KOPT-K1 (cell line): ENCODE measurements around the gene ZNF23.

ENCODE experiments used
- H3K27ac ChIP-seq: fragments of 200-600 bp; sonication (generic); 2 replicates; pipeline ENCODE4 v1.5.1; 2016; ENCODE audit warnings: antibody characterized with exemption, mild to moderate bottlenecking, low read depth, low read length; ENCODE audit not compliant: poor library complexity, severe bottlenecking
- H3K36me3 ChIP-seq: fragments of 200-600 bp; sonication (generic); 2 replicates; pipeline ENCODE4 v1.5.1; 2017; ENCODE audit warnings: antibody characterized with exemption, mild to moderate bottlenecking, low read length, moderate library complexity; ENCODE audit not compliant: insufficient read depth
- H3K9me3 ChIP-seq: fragments of 200-600 bp; sonication (generic); 2 replicates; pipeline ENCODE4 v1.5.1; 2017; ENCODE audit warnings: antibody characterized with exemption, low read length, mild to moderate bottlenecking; ENCODE audit not compliant: insufficient read depth, poor library complexity, severe bottlenecking

ZNF23 gene

GRCh38 chr16:71480956-71481355, 18.9 kb upstream of the ZNF23 start:
- Histone ChIP-seq H3K36me3 (no peaks in the 10 kb centered on the region), H3K27ac (no peak overlapping the region), H3K9me3 (no peaks in the 10 kb centered on the region)

GRCh38 chr16:71479420-71479819, 17.4 kb upstream of the ZNF23 start:
- Histone ChIP-seq H3K36me3 (no peaks in the 10 kb centered on the region), H3K27ac (no peak overlapping the region), H3K9me3 (no peaks in the 10 kb centered on the region)

DNA sequence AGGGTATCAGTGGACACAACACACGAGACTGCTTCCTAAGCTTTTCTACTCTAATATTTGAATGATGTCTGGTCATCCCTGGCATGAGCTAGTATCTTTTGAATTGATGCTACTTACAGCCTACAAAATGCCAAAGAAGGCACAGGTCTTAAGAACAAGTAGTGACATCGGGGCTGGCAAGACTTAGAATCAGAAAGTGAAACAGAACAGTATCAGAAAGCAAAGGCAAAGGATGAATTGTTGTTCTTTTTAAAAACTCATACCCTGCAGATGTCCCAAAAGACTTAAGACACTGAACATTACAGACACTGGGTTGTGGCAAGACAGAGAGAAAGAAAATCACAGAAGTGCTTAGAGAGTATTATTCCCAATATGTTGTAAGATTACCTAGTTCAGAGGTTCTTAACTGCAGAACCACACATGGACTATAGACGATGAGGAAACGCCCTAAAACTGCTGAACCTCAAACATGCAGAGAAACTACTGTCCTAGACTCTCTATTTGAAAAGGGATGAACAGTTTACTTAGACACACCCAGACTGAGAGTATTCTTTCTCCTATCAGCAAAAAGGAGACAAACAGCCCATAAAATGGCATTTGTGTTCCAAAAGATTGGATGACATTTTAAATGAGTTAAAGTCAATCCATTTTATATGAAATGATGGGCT, 14.5 kb upstream of the ZNF23 start:
- Histone ChIP-seq H3K9me3 (no peaks in the 10 kb centered on the region), H3K36me3 (no peaks in the 10 kb centered on the region), H3K27ac (no peak overlapping the region)

DNA sequence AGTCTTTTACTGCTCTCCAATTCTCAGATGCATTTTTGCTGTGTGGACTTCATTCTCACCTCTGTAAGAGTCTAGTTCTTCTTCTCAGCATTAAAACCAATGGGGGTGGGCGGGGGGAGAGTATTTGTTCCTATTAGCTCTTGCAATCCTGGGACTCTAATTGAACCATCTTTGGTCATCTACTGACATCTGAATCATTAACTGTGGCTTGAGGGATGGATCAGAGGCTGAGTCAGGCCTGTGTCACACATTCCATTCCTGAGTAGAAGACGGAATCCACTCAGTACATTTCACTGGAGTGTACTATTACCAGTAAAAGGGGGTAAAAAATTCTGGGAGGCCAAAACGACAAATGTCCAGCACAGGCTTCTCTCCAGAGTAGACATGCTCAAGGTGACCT, 12.8 kb upstream of the ZNF23 start:
- H3K36me3 ChIP-seq, result no peaks in the 10 kb centered on the region
- H3K27ac ChIP-seq, result no peak overlapping the region
- no peaks in the 10 kb centered on the region for H3K9me3 ChIP-seq

GRCh38 chr16:71473891-71474290, 11.8 kb upstream of the ZNF23 start:
- Histone ChIP-seq H3K27ac (no peak overlapping the region), H3K36me3 (no peaks in the 10 kb centered on the region), H3K9me3 (no peaks in the 10 kb centered on the region)

DNA sequence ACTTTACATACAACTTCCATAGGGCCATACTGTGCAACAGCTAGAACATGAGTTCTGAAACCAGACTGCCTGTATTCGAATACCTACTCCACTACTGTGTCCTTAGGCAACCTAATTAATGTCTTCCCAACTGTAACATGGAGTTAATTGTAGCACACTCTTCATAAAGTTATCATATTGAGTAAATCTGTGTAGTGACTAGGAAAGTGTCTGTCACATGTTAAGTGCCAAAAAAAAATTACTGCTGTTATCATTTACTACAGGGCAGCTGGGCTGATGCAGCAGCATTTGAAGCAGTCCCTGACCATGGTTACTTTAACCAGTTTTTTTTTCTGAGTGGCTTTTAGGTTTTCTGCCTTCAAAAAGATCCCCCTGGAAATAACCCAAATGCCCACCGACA, 10.9 kb upstream of the ZNF23 start:
- no peak overlapping the region for H3K27ac ChIP-seq
- no peaks in the 10 kb centered on the region for H3K9me3 ChIP-seq
- H3K36me3 ChIP-seq, result no peaks in the 10 kb centered on the region

DNA sequence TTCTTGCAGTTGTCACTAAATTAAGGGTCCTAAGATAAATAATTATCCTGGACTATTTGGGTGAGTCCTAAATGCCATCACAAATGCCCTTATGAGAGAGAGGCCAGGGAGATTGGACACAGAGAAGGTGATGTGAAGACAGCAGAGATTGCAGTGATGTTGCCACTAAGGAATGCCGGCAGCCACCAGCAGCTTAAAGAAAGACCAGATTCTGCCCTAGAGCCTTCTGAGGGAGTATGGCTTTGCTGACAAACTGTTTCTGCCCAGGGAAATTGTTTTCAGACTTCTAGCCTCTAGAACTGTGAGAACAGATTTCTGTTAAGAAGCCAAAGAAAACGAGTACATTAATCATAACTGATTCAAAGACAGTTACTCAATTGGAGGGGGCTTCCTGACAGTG, 10.0 kb upstream of the ZNF23 start:
- no peaks in the 10 kb centered on the region for H3K9me3 ChIP-seq
- H3K27ac ChIP-seq, result no peak overlapping the region
- H3K36me3 ChIP-seq, result no peaks in the 10 kb centered on the region

- Histone ChIP-seq H3K9me3 (no peaks in the 10 kb centered on the region), H3K27ac (no peak overlapping the region), H3K36me3 (no peaks in the 10 kb centered on the region)
Observed at GRCh38 chr16:71467810-71468209, 5.8 kb upstream of the ZNF23 start.

- Histone ChIP-seq H3K9me3 (no peaks in the 10 kb centered on the region), H3K36me3 (no peaks in the 10 kb centered on the region), H3K27ac (no peak overlapping the region)
Observed at GRCh38 chr16:71464231-71464630, 2.2 kb upstream of the ZNF23 start.

DNA sequence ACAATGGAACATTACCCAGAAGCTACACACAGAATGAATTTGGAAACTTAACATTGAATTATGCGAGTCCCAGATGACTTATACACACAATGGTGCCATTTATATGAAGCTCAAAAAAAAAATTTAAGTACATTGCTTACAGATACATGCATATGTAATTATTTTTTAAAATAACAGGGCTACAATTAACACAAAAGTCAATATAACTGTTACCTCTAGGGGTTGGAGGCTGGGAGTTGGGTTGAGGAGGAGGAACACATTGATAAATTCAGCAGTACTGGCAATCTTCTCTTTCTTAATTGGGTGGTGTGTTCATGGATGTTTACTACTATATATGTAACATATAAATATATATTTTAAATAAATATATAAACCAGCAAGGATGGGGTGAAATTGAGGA, 1.1 kb downstream of the ZNF23 start:
- no peak overlapping the region for H3K27ac ChIP-seq

GRCh38 chr16:71460236-71460635, 1.8 kb downstream of the ZNF23 start:
- Histone ChIP-seq H3K27ac (no peak overlapping the region), H3K36me3 (peaks cover 4% of the 10 kb centered on the region; the same call in 1 of the 2 replicates), H3K9me3 (no peaks in the 10 kb centered on the region)

More for the DNA sequence above, 1.1 kb downstream of the ZNF23 start:
- Histone ChIP-seq H3K9me3 (no peaks in the 10 kb centered on the region), H3K36me3 (peaks cover 4% of the 10 kb centered on the region; the same call in 1 of the 2 replicates)

GRCh38 chr16:71459510-71459909, 2.5 kb downstream of the ZNF23 start:
- Histone ChIP-seq H3K36me3 (peaks cover 4% of the 10 kb centered on the region; the same call in 1 of the 2 replicates), H3K9me3 (no peaks in the 10 kb centered on the region), H3K27ac (no peak overlapping the region)

- H3K27ac ChIP-seq, result no peak overlapping the region
- peaks cover 22% of the 10 kb centered on the region; the same call in 1 of the 2 replicates for H3K36me3 ChIP-seq
- H3K9me3 ChIP-seq, result no peaks in the 10 kb centered on the region
Observed at GRCh38 chr16:71456801-71457200, 5.2 kb downstream of the ZNF23 start.

- Histone ChIP-seq H3K27ac (no peak overlapping the region), H3K36me3 (peaks cover 60% of the 10 kb centered on the region), H3K9me3 (peaks cover 35% of the 10 kb centered on the region)
Observed at GRCh38 chr16:71453036-71453435, 9.0 kb downstream of the ZNF23 start.

GRCh38 chr16:71449020-71449419, 13.0 kb downstream of the ZNF23 start:
- Histone ChIP-seq H3K36me3 (peaks cover 58% of the 10 kb centered on the region), H3K9me3 (peaks cover 72% of the 10 kb centered on the region)

GRCh38 chr16:71448274-71448866, 13.7 kb downstream of the ZNF23 start:
- H3K27ac ChIP-seq, result no peak overlapping the region
- H3K36me3 ChIP-seq, result peaks cover 56% of the 10 kb centered on the region
- H3K9me3 ChIP-seq, result peaks cover 76% of the 10 kb centered on the region

More at GRCh38 chr16:71449020-71449419, 13.0 kb downstream of the ZNF23 start:
- H3K27ac ChIP-seq, result no peak overlapping the region
